Fibroblast of the aortic adventitia (primary cell): ENCODE data around the gene WDR55. TPM values are rescaled to one million over a fixed set of nuclear protein-coding genes. Genes with fewer than 3 reads are reported as not detected.
A peak's percentile ranks its signal among the peaks of the same experiment; 100 is the strongest.
"Not testable (repeated sequence)": the region's sequence is repeated elsewhere in the genome, so short reads cannot be mapped to it uniquely, and the experiment has no call there.

Experiments
- DNase-seq: peaks from one replicate; pipeline ENCODE4 v3.0.0-alpha.2; 2010; ENCODE audit warnings: low read depth
- H3K4me3 ChIP-seq: 2 replicates; pipeline ENCODE4 v1.5.1; 2011; ENCODE audit warnings: low read depth, mild to moderate bottlenecking, control low read depth, low read length, moderate library complexity
- CTCF ChIP-seq: IDR thresholded peaks from 2 replicates; pipeline ENCODE4 v1.5.1; 2011; ENCODE audit warnings: mild to moderate bottlenecking, low read length, control low read depth, inconsistent platforms; ENCODE audit not compliant: insufficient read depth
- total RNA-seq: library from RNA; depleted of rRNA; stranded (reverse); fragments of >200 nt; gene quantifications from 2 replicates; pipeline ENCODE4 v1.2.3, GENCODE V29; 2012; ENCODE audit warnings: low replicate concordance

Gene WDR55
- total RNA-seq: 12.8 and 21.9 TPM in 2 replicates

- H3K4me3 ChIP-seq: peak within 1 kb of the TSS; percentile 99
- no peak for TF ChIP-seq CTCF
- DNase-seq: peak; percentile 87
Measured at GRCh38 chr5:140664359-140665119, at the start of gene WDR55. Gene WDR55 (plus strand): TSS chr5:140664904. CDS start chr5:140664913, 9 bp downstream.

- TF ChIP-seq CTCF: no peak
- DNase-seq: no peak
- no peak overlapping the region for H3K4me3 ChIP-seq
Measured at GRCh38 chr5:140622301-140622700, 42.4 kb upstream of the WDR55 start.

GRCh38 chr5:140623061-140623460, 41.6 kb upstream of the WDR55 start:
- not testable (repeated sequence) for DNase-seq, H3K4me3 ChIP-seq

GRCh38 chr5:140624886-140625285, 39.8 kb upstream of the WDR55 start:
- not testable (repeated sequence) for DNase-seq, H3K4me3 ChIP-seq

GRCh38 chr5:140627972-140628371, 36.7 kb upstream of the WDR55 start:
- TF ChIP-seq CTCF: no peak
- no peak overlapping the region for H3K4me3 ChIP-seq
- no peak for DNase-seq

- DNase-seq: peak; percentile 22
- TF ChIP-seq CTCF: no peak
Measured at GRCh38 chr5:140628711-140629110, 36.0 kb upstream of the WDR55 start.

GRCh38 chr5:140630292-140631035, 34.2 kb upstream of the WDR55 start:
- no peak for DNase-seq
- no peak overlapping the region for H3K4me3 ChIP-seq
- no peak for TF ChIP-seq CTCF

More at GRCh38 chr5:140628711-140629110, 36.0 kb upstream of the WDR55 start:
- no peak overlapping the region for H3K4me3 ChIP-seq
